ENCODE data around the gene FIGLA. TPM values are rescaled to one million over a fixed set of nuclear protein-coding genes. Genes with fewer than 3 reads are reported as not detected.

FIGLA gene
- total and polyA plus RNA-seq, 2 donors (not counting 1 experiment from before 2014, with no cell fraction given) = not detected

DNA sequence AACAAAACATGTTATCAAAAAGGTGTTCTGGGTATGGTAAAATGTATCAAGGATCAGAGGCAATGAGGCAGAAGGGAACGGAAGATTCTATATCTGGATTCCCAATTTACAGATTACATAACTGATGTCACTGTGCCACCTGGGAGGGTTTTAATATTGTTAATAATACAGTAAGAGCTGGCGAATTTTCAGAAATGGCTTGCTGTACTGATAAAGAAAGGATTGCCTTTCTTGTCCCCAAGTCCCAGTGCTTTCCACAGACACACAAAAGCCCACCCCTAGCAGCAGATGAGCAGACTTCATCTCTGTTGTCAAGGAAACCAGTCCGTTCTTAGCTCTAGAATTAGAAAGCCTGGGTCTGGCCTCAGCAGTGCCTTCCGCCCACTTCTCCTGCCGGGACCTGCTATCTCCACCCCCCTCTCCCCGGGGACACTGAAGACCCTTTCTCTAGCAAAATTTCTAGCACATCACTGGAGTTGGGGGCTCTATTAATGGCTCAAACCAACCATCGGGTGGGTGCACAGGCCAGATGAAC is 56.7 kb downstream of the FIGLA start:
- ATAC-seq (ENCODE audit: low read depth) = no peak

More for the DNA sequence above, 56.7 kb downstream of the FIGLA start:
- Mint-ChIP-seq H3K4me3 (no peak overlapping the region), H3K27me3 (peaks cover 4% of the 10 kb centered on the region), H3K9me3 (ENCODE audit: insufficient read depth) (no peaks in the 10 kb centered on the region), H3K27ac (no peak overlapping the region), H3K4me1 (peaks cover 37% of the 10 kb centered on the region)
- Histone ChIP-seq H3K4me1 (ENCODE audit: control insufficient read depth in 2 of 2, insufficient read depth in 2 of 2, low read length in 2 of 2) (peaks cover 13 to 15% of the 10 kb centered on the region in 2 donors), H3K9me3 (ENCODE audit: control extremely low read depth in 1 of 3, control insufficient read depth in 2 of 3, insufficient read depth in 1 of 3, low read length in 2 of 3) (no peaks in the 10 kb centered on the region), H3K4me2 (replicated peaks; ENCODE audit: low read depth, low read length, poor library complexity, severe bottlenecking) (no peak overlapping the region), H3K27me3 (replicated peaks in 1 of 4; ENCODE audit: control extremely low read depth in 1 of 4, control insufficient read depth in 3 of 4, insufficient read depth in 4 of 4, low read length in 3 of 4) (no peaks in the 10 kb centered on the region), H3K9ac (ENCODE audit: low read length) (no peak overlapping the region), H4K20me1 (ENCODE audit: control insufficient read depth, insufficient read depth, low read length, poor library complexity, severe bottlenecking) (peaks cover 52% of the 10 kb centered on the region), H3K27ac (ENCODE audit: low read length in 2 of 2) (no peak overlapping the region), H2AFZ (ENCODE audit: insufficient read depth, low read depth, low read length, poor library complexity, severe bottlenecking) (no peak overlapping the region), H3K79me2 (ENCODE audit: control insufficient read depth, insufficient read depth, low read length) (peaks cover 52% of the 10 kb centered on the region), H3K4me3 (ENCODE audit: control extremely low read depth in 1 of 5, extremely low read depth in 1 of 5, insufficient read depth in 1 of 5, low read depth in 2 of 5, low read length in 4 of 5) (no peak overlapping the region), H3K36me3 (replicated peaks in 1 of 2; ENCODE audit: control extremely low read depth in 1 of 2, control insufficient read depth in 1 of 2, extremely low read depth in 1 of 2, insufficient read depth in 2 of 2, low read length in 1 of 2) (no peaks in the 10 kb centered on the region)
- WGBS (ENCODE audit: insufficient coverage) = 95% methylated on average over 2 of the region's 7 CpGs
- ChIA-PET CTCF (no interaction called here), POLR2A (no interaction called here)
- TF ChIP-seq, protein P1, sequence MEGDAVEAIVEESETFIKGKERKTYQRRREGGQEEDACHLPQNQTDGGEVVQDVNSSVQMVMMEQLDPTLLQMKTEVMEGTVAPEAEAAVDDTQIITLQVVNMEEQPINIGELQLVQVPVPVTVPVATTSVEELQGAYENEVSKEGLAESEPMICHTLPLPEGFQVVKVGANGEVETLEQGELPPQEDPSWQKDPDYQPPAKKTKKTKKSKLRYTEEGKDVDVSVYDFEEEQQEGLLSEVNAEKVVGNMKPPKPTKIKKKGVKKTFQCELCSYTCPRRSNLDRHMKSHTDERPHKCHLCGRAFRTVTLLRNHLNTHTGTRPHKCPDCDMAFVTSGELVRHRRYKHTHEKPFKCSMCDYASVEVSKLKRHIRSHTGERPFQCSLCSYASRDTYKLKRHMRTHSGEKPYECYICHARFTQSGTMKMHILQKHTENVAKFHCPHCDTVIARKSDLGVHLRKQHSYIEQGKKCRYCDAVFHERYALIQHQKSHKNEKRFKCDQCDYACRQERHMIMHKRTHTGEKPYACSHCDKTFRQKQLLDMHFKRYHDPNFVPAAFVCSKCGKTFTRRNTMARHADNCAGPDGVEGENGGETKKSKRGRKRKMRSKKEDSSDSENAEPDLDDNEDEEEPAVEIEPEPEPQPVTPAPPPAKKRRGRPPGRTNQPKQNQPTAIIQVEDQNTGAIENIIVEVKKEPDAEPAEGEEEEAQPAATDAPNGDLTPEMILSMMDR (IDR thresholded peaks at IDR 0.05) = no peak
- no peak for TF ChIP-seq EZH2 (IDR thresholded peaks at IDR 0.05; ENCODE audit: borderline replicate concordance, insufficient read depth, low read depth, low read length, poor library complexity, severe bottlenecking)
- DNase-seq = no peak
- intact Hi-C loops (cut with micrococcal nuclease) = no loop called here

Measured in B cell (primary cell).